Tibial artery (tissue), 4 donors: Measurements from ENCODE around the gene MPO.

ENCODE experiments used
- DNase-seq, 2 donors: peaks; one replicate each; pipeline ENCODE4 v3.0.0-alpha.2; 2019
- H3K27ac ChIP-seq, 2 donors: fragments of 200-600 bp; sonication (generic) in 1 of 2; 1 replicate in 1 of 2; 2 replicates in 1 of 2; pipeline ENCODE4 v1.5.1; 2018 to 2019; ENCODE audit warnings: mild to moderate bottlenecking in 1 of 2
- H3K27me3 ChIP-seq, 2 donors: fragments of 200-600 bp; sonication (generic) in 1 of 2; one replicate each; pipeline versions ENCODE4 v1.5.1 to v1.6.0; 2016 to 2019
- H3K36me3 ChIP-seq, 3 donors: fragments of 200-600 bp; sonication (generic) in 2 of 3; one replicate each; pipeline ENCODE4 v1.5.1; 2016 to 2019; ENCODE audit warnings: mild to moderate bottlenecking in 2 of 3
- H3K4me1 ChIP-seq, 4 donors: fragments of 200-600 bp; sonication (generic) in 2 of 4; 1 replicate in 3 of 4; 2 replicates in 1 of 4; pipeline ENCODE4 v1.5.1; 2016 to 2019
- H3K4me3 ChIP-seq, 2 donors: fragments of 200-600 bp; sonication (generic) in 1 of 2; 1 replicate in 1 of 2; 2 replicates in 1 of 2; pipeline ENCODE4 v1.5.1; 2018 to 2019; ENCODE audit warnings: mild to moderate bottlenecking in 2 of 2
- H3K9me3 ChIP-seq, 3 donors: fragments of 200-600 bp; sonication (generic) in 1 of 3; one replicate each; pipeline ENCODE4 v1.5.1; 2016 to 2019
- CTCF ChIP-seq, 2 experiments: fragments of 200-600 bp in 1 of 2; fragments of 450-650 bp in 1 of 2; IDR thresholded peaks; one replicate each; pipeline ENCODE4 v1.5.1; 2017 to 2019; ENCODE audit warnings: antibody characterized with exemption in 2 of 2, mild to moderate bottlenecking in 1 of 2, moderate library complexity in 1 of 2
- intact Hi-C: fragments of 100-400 bp; cut with DNase I; formaldehyde crosslinking; loops from one replicate; pipeline ENCODE4 v1.15.0; 2023; ENCODE audit warnings: low total_unique reads

Gene MPO

GRCh38 chr17:58320163-58320558 is 39.4 kb upstream of the MPO start:
- Histone ChIP-seq H3K4me1 (peaks cover 0 to 20% (median 14%) of the 10 kb centered on the region in 4 donors), H3K4me3 (no peak overlapping the region), H3K27me3 (no peaks in the 10 kb centered on the region), H3K27ac (no peak overlapping the region), H3K36me3 (peaks cover 0 to 51% (median 0%) of the 10 kb centered on the region in 3 donors), H3K9me3 (no peaks in the 10 kb centered on the region)
- no peak for DNase-seq
- intact Hi-C loops: no loop called here
- TF ChIP-seq CTCF (IDR thresholded peaks at IDR 0.05): no peak

- no peaks in the 10 kb centered on the region for H3K9me3 ChIP-seq
- no peak overlapping the region for H3K27ac ChIP-seq
- peaks cover 0 to 14% (median 8%) of the 10 kb centered on the region in 4 donors for H3K4me1 ChIP-seq
- intact Hi-C loops: no loop called here
- H3K4me3 ChIP-seq: no peak overlapping the region
- peaks cover 0 to 51% (median 0%) of the 10 kb centered on the region in 3 donors for H3K36me3 ChIP-seq
- no peak for TF ChIP-seq CTCF (IDR thresholded peaks at IDR 0.05)
- DNase-seq: peak in 1 of 2 donors; percentile 60
- H3K27me3 ChIP-seq: no peaks in the 10 kb centered on the region
These were observed 38.7 kb upstream of the MPO start for GRCh38 chr17:58319173-58320162.

DNA sequence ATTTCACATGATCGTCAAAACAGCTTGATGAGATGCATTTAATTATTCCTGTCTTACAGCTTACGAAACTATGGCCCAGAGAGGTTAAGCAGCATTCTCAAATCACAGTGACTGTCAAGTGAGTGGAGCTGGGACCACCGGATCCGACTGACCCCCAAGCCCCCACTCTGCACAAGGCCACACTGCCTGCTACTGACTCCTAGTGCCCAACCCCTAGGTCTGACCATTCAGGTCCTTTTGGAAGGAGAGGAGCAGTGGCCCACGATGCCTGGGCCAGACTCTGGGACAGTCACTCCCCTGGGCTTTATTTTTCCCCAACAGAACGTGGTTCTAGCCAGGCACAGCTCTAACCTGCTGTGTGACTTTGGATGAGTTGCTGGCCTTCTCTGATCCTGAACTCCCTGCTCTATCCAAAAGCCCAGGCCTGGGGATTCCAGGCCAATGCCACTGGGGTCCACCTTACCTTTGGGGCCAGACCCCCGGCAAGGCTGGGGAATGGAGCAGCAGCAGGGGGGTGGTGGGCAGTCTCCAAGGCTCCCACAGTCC is 38.0 kb upstream of the MPO start:
- TF ChIP-seq CTCF (IDR thresholded peaks at IDR 0.05): no peak
- no peak overlapping the region for H3K4me3 ChIP-seq
- peaks cover 0 to 7% (median 3%) of the 10 kb centered on the region in 4 donors for H3K4me1 ChIP-seq
- intact Hi-C loops: no loop called here
- peaks cover 0 to 51% (median 0%) of the 10 kb centered on the region in 3 donors for H3K36me3 ChIP-seq
- H3K27me3 ChIP-seq: no peaks in the 10 kb centered on the region
- peak in 1 of 2 donors; percentile 38 for DNase-seq
- H3K9me3 ChIP-seq: no peaks in the 10 kb centered on the region
- no peak overlapping the region for H3K27ac ChIP-seq

DNA sequence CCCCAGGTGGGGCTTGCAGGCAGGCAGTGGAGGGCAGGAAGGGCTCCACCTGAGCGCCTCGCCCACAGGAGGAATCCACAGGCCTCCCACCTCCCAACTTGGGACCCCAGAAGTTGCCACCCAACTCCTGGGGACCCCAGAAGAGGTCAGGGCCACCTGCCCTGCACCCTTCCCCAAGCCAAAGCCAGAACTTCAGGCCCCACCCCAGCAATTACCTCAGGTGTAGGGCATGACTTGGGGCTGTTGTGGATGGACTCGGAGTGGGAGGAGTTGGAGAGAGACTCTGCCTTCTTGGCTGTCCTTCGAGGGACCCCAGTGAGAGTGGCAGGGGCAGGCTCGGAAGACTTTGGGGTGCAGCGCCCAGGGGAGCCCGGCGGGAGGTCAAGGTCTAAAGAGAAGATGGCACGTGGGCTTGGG is 37.3 kb upstream of the MPO start:
- no peak overlapping the region for H3K4me3 ChIP-seq
- peaks cover 0 to 51% (median 0%) of the 10 kb centered on the region in 3 donors for H3K36me3 ChIP-seq
- no peaks in the 10 kb centered on the region for H3K9me3 ChIP-seq
- peak in 1 of 2 donors; percentile 44 for DNase-seq
- no peaks in the 10 kb centered on the region for H3K27me3 ChIP-seq
- intact Hi-C loops: no loop called here
- no peak for TF ChIP-seq CTCF (IDR thresholded peaks at IDR 0.05)
- H3K4me1 ChIP-seq: peaks cover 0 to under 1% (median 0%) of the 10 kb centered on the region in 4 donors
- H3K27ac ChIP-seq: no peak overlapping the region

DNA sequence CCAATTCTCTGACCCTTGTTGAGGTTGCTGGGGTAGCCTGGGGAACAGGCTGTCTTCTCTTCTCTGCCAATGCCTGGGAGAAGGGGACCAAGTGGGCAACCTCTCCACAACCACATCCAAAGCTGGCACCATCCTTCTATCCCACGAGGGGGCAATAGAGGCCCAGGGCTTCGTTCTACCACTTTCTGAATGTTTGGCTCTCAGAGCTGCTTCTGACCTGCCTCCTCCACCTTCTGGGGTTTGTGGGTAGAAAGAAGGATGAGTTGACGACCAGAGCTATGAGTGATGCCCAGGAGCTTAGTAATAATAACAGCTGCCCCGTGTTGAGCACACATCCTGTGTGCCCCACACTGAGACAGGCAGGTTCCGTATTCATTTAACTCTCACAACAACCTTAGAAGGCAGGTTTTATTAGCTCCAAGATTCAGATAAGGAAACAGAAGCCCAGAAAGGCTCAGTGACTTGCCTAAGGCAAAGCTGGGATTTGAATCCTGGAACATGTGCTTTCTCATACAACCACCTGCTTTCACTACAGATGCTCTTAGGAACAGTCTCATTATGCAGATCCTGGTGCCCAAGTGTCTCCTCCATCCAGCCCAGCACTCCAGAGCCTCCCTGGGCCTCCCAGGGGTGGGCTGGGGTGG is 36.8 kb upstream of the MPO start:
- H3K4me3 ChIP-seq: no peak overlapping the region
- peak; percentile 28 to 37 for TF ChIP-seq CTCF (IDR thresholded peaks at IDR 0.05)
- DNase-seq: peak; percentile 21 to 61
- intact Hi-C loops: no loop called here
- no peak overlapping the region for H3K27ac ChIP-seq
- H3K9me3 ChIP-seq: no peaks in the 10 kb centered on the region
- peaks cover 0 to 52% (median 0%) of the 10 kb centered on the region in 3 donors for H3K36me3 ChIP-seq
- H3K4me1 ChIP-seq: no peaks in the 10 kb centered on the region
- no peaks in the 10 kb centered on the region for H3K27me3 ChIP-seq
